Endothelial cell (in vitro differentiated cells): ENCODE measurements around the gene XBP1. TPM values are rescaled to one million over a fixed set of nuclear protein-coding genes. Genes with fewer than 3 reads are reported as not detected.
"Not testable (repeated sequence)": the region's sequence is repeated elsewhere in the genome, so short reads cannot be mapped to it uniquely, and the experiment has no call there.

Experiments
- DNase-seq: peaks from one replicate; pipeline ENCODE4 v3.0.0; 2021; ENCODE audit warnings: low spot score
- H3K27ac Mint-ChIP-seq: one replicate; pipeline ENCODE4 v1.8.0; 2021; ENCODE audit warnings: mixed read lengths, inconsistent platforms; ENCODE audit not compliant: unreplicated experiment
- H3K27me3 Mint-ChIP-seq: one replicate; pipeline ENCODE4 v1.8.0; 2021; ENCODE audit warnings: mild to moderate bottlenecking, moderate library complexity, mixed read lengths, inconsistent platforms; ENCODE audit not compliant: unreplicated experiment
- H3K36me3 Mint-ChIP-seq: one replicate; pipeline ENCODE4 v1.8.0; 2021; ENCODE audit warnings: mild to moderate bottlenecking, low read depth, mixed read lengths, inconsistent platforms; ENCODE audit not compliant: unreplicated experiment
- H3K4me1 Mint-ChIP-seq: one replicate; pipeline ENCODE4 v1.8.0; 2021; ENCODE audit warnings: mild to moderate bottlenecking, mixed read lengths, inconsistent platforms; ENCODE audit not compliant: unreplicated experiment
- H3K4me3 Mint-ChIP-seq: one replicate; pipeline ENCODE4 v1.8.0; 2021; ENCODE audit warnings: mild to moderate bottlenecking, mixed read lengths, inconsistent platforms; ENCODE audit not compliant: unreplicated experiment
- H3K9me3 Mint-ChIP-seq: one replicate; pipeline ENCODE4 v1.8.0; 2021; ENCODE audit warnings: mixed read lengths, inconsistent platforms; ENCODE audit not compliant: unreplicated experiment
- CTCF ChIP-seq: fragments of 200-600 bp; sonication (generic); IDR thresholded peaks from one replicate; pipeline ENCODE4 v1.5.0; 2021; ENCODE audit warnings: antibody characterized with exemption; ENCODE audit not compliant: unreplicated experiment
- total RNA-seq: library from RNA; stranded (reverse); fragmentation: NEBNext Ultra II Directional; extraction: Animal tissue kit (Norgen Biotek cat#: 25700); gene quantifications from one replicate; pipeline ENCODE4 v1.2.1, GENCODE V29; 2021; ENCODE audit not compliant: unreplicated experiment

XBP1 gene
- total RNA-seq, 1 donor from 2014 or later: 71.3 TPM

GRCh38 chr22:28813772-28814518 is 13.6 kb upstream of the XBP1 start:
- Mint-ChIP-seq H3K36me3 (no peaks in the 10 kb centered on the region), H3K27me3 (no peaks in the 10 kb centered on the region), H3K4me1 (peaks cover 39% of the 10 kb centered on the region), H3K27ac (no peak overlapping the region), H3K4me3 (no peak overlapping the region), H3K9me3 (no peaks in the 10 kb centered on the region)
- no peak for DNase-seq
- TF ChIP-seq CTCF: no peak

GRCh38 chr22:28812516-28812915 is 12.1 kb upstream of the XBP1 start:
- no peaks in the 10 kb centered on the region for H3K9me3 Mint-ChIP-seq
- H3K36me3 Mint-ChIP-seq: no peaks in the 10 kb centered on the region
- H3K27ac Mint-ChIP-seq: no peak overlapping the region
- DNase-seq: no peak
- no peak for TF ChIP-seq CTCF
- H3K27me3 Mint-ChIP-seq: no peaks in the 10 kb centered on the region
- H3K4me1 Mint-ChIP-seq: peaks cover 30% of the 10 kb centered on the region
- H3K4me3 Mint-ChIP-seq: no peak overlapping the region

GRCh38 chr22:28810821-28811491 is 10.6 kb upstream of the XBP1 start:
- Mint-ChIP-seq H3K36me3 (no peaks in the 10 kb centered on the region), H3K4me3 (no peak overlapping the region), H3K27me3 (no peaks in the 10 kb centered on the region), H3K27ac (peak overlapping the region; percentile 77), H3K4me1 (peaks cover 30% of the 10 kb centered on the region), H3K9me3 (no peaks in the 10 kb centered on the region)
- no peak for DNase-seq
- no peak for TF ChIP-seq CTCF

GRCh38 chr22:28808716-28809355 is 8.5 kb upstream of the XBP1 start:
- Mint-ChIP-seq H3K36me3 (no peaks in the 10 kb centered on the region), H3K27me3 (no peaks in the 10 kb centered on the region), H3K9me3 (no peaks in the 10 kb centered on the region), H3K4me3 (no peak overlapping the region), H3K4me1 (peaks cover 21% of the 10 kb centered on the region), H3K27ac (no peak overlapping the region)
- no peak for TF ChIP-seq CTCF
- DNase-seq: no peak

- not testable (repeated sequence) for H3K27me3 Mint-ChIP-seq, DNase-seq, H3K9me3 Mint-ChIP-seq, H3K27ac Mint-ChIP-seq, H3K36me3 Mint-ChIP-seq, H3K4me3 Mint-ChIP-seq
- peaks cover 31% of the 10 kb centered on the region for H3K4me1 Mint-ChIP-seq
Observed at GRCh38 chr22:28805426-28805825, 5.1 kb upstream of the XBP1 start.
